Stimulated activated CD8-positive, alpha-beta memory T cell treated with anti-CD3 and anti-CD28 coated beads, Interleukin-7, amount 100 ng/mL, for 24 hours (primary cell): ENCODE measurements around the gene CHSY1.
"Not testable (repeated sequence)": the region's sequence is repeated elsewhere in the genome, so short reads cannot be mapped to it uniquely, and the experiment has no call there.

ENCODE experiments used
- DNase-seq: peaks from one replicate; pipeline ENCODE4 v3.0.0-alpha.2; 2020; ENCODE audit warnings: low read depth

CHSY1 gene

DNA sequence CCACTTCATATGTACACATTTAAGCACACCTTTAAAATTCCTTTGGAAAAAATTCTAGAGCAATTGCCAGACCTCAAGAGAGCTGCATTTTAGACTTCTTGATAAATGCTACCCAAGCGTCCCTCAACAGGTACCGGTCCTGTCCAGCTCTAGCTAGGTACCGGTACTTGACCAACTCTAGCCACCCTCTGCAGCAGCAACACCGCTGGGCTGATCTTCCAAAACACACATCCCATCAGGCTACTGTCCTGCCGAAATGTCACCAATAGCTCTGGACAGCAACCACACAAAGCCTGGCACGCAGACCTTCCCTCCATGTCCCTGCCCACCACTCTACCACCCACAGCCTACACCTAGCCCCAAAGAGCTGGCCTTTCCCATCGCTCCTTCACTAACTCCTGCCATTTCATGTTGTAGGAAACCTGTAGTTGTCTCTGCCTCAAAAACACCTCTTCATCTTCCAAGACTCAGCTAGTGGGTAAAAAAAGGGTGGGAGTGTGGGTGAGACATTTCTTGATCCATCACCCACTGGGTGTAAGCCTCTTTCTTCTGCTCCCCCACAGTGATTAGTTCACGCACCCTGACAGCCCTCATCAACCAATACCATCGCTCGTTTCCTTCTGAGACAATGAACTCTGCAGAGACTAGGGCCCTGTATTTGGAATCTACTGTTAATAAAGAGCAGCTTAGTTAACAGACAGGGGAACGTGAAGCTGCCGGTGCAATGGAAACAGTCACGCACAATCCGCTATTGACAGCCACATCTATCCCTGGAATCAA is 6.8 kb downstream of the CHSY1 start:
- no peak for DNase-seq

DNA sequence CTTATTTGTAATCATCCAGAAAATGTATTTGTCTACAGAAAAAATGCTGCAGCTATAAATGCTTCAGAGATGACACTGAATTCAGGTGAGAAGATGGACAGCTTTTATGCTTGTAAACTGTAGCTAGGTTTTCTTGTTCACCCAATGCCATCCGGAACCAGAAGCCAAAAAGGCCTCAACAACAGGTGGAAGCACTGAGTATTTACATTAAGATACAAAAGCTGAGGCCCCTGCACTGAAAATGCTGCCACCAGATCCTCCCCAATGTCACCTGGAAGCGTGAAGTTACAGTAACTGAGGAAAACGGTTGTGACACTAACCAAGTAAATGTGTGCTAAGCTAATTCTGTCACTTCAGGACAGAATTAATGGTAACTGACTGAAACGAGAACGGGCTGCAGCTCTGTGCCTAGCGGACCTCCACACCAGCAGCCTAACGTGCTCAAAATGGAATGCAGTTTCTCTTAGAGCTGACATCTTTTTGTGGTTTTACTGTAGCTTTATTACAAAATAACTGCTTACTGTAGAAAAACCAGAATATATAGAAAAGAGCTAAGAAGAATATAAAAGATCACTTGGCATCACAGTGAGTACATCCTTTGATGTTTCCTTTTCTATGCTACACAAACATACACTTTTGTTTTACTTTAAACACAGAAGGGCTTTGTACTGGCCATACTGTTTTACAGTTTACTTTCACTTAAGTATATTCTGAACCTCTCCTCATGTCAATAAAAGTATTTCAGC is 7.6 kb downstream of the CHSY1 start:
- no peak for DNase-seq

DNA sequence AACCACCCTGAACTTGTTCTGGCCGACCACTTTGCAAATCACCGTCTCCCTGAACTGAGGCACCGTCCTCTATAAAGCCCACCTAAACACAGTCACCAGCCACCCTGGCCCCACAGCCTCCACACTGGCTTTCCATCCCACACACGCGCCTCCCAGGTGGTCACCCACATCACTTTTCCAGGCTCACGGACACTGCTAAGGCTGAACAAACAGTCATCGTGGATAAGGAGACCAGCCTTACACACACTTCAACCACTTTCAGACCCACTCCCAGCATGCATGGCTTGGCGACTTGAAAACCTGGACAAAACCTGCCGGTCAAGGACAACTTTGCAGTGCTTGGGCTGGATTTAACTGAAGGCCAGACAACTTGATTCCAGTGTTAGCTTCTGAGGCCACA is 8.4 kb downstream of the CHSY1 start:
- no peak for DNase-seq

DNA sequence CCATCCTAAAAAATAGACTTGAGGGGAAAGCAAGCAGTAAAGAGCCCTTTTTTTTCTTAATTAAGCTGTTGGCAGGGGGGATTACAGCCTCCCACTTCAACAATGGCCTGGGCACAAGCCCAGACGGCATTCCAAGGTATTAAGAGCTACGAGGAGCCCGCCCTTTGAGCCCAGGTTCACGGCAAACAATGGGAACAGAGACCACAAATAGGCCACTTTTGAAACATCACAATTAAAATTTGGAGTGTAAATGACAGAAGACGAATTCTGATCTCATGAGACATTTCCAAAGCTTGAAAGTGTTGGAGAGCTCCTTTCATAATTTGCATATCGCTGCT is 8.9 kb downstream of the CHSY1 start:
- no peak for DNase-seq

DNA sequence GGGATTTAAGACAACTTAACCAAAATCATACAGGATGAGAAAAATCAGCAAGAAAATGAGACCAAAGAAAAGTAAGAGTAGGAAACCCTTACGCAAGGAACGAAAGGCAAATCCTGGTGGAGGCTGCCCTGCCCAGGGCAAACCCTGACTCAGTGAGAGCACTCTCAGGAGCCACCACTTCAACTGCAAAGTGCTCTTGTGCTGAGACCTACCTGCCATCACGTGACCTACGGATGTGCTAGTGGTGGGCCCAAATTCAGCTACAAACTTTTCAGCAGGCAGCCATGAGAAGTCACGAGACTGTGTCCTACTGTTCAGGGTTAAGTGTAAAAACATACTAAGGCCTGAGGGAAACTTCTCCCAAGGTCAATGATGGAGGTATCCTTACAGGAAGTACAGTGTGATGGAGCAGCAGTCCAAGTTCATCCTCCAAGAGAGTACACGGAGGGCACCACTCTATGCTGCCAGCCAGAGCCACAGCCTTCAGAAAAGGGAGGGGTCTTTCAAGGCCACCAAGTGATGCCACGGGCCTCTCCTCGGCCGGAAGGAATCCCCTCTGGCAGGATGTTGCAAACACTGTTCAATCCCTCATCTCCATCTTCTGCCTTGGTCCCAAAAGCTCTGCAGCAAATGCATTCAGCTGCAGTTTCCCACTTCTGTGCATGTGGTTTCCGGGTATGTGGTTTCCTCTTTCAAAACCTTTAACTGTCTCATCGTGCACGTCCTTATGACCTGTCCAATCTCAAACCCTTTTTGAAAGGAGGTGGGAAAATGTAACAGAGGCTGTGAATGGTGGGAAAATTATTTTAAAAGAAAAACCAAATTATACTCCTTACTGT is 9.5 kb downstream of the CHSY1 start:
- DNase-seq, result no peak

DNA sequence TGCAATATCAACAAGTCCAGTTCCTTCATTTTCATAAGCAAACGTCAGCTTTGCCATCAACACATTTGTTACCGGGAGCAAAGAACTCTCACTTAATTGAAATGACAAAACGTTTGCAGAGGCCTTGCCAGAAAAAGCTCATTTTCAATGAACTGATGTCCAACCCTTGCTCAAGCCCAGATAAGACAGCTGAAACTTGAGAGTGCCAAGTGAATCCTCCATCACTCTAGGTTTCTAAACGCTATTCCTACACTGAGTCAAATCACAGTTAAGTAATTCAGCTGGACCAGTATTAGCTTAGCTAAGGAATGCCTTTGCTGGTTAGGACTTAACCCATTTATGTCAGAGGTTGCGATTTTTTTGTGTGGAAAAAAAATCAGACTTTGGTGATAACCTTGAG is 11.5 kb downstream of the CHSY1 start:
- no peak for DNase-seq

DNA sequence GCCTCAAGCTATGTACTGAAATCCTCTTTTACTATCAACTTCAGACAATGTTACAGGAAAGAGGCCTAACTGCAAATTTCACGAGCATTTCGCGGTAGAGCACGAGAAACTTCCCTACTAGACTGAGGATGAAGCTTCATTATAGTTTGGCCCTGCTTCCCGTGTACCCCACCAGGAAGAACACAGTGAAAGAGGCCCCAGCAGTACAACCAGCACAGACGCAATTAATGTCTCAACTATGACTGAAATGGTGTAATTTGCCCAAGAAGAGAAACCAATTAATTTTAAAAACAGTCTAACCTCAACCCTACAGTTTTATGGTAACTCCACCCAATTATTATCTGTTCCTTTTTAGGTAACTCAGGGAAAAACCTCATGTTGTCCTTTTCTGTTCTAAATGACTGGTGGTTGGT is 12.1 kb downstream of the CHSY1 start:
- no peak for DNase-seq

DNA sequence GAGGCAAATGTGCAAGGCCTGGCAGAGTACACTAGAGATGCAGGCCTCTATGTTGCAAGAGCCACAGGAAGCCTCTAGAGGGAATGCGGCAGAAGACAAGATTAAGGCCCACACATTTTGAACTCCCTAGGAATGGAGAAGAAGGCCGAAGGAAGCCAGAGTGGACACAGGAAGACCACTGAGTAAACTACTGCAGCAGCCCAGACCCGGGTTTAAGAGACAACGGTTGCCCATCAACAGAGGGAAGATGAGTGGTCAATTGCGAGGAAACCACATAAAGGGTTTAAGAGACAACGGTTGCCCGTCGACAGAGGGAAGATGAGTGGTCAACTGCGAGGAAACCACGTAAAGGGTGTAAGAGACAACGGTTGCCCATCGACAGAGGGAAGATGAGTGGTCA is 14.6 kb downstream of the CHSY1 start:
- DNase-seq, result no peak

DNA sequence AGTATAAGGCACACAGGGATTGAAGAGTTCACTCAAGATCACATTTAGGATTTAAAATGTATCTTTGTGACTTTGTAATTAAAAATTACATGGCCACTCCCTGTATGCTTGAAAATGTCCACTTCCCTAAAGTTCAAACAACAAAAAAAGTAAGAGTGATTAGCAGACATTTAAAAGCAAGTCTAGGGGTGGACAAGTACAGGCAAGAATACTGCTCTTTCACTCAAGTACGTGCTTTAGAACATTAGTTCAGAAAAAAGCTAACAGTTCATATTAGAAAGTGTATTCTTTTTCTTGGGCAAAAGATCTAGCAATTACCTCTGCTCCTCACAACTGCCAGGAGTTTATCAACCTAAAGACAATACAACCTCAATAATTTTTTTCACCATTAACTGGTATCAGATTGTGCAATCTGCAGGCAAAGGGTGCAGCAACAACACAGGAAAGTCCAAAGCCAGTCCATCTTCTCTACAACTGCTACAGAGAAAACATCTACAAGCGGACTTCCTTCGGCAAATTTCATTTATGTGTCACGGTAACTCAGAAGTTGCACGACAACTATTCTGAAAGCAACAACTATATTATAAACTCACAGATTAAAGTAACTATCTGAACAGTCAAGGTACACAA is 18.1 kb downstream of the CHSY1 start:
- no peak for DNase-seq

DNA sequence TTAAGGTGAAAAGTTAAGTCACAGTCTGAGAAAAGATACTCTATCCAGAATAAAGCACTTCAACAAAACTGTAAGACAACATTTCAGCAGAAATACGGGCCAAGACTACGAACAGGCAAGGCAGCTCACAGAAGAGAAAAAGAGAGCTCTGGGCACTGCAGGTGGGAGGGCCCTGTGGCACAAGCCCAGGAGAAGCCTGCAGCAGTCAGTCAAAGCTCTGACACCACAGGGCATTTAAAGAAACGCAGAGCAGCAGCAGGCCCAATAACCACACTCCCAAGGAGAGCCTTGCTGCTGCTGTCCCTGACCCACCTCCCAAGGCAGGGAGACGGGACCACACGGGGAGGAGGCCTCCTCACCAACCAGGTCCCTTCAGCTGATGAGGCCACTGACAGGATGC is 19.2 kb downstream of the CHSY1 start:
- no peak for DNase-seq

DNA sequence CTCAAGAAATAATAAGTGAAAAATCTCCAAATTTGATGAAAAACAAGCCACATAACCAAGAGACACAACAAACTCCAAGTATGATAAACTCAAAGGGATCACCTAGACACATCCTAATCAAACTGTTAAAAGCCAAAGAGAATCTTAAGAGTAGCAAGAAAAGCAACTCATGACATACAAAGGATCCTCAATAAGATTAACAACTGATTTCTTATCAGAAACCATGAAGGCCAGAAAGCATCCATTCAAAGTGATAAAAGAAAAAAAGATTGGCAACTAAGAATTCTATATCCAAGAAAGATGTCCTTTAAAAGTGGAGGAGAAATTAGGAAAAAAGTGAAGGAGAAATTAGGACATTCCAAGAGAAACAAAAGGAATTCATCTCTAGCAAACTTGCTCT is 23.5 kb downstream of the CHSY1 start:
- DNase-seq, result no peak

DNA sequence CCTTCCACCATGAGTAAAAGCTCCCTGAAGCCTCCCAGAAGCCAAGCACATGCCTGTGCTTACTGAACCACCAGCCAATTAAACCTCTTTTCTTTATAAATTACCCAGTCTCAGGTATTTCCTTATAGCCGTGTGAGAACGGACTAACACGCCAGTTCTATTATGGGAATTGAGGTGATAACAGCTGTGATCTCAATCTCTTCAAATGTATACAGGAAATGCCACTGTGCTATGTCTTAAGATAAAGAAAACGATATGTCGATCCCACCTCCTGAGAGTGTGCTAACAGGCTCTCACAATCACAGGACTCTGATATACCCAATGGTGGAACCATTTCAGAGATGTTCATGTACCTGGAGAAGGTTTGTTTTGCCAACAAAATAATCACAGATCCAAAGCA is 26.2 kb downstream of the CHSY1 start:
- no peak for DNase-seq

DNA sequence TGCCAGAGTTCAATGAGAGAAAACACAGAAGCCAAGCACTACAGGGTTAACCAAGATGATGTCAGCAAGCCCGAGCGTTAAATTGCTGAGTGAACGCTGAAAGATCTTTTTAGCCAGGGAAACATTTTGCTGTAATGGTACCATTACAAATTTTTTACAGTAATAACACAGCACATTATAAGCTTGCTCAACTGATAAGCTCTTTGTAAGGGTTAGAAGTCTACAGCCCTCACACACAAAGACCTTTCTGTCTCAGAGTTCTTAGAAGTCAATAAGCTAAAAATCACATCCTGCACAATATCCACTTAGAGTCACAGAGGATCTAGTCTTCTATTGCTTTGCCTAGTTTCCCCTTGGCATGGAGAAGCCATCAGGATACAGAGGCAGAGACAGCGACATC is 29.9 kb downstream of the CHSY1 start:
- no peak for DNase-seq

DNA sequence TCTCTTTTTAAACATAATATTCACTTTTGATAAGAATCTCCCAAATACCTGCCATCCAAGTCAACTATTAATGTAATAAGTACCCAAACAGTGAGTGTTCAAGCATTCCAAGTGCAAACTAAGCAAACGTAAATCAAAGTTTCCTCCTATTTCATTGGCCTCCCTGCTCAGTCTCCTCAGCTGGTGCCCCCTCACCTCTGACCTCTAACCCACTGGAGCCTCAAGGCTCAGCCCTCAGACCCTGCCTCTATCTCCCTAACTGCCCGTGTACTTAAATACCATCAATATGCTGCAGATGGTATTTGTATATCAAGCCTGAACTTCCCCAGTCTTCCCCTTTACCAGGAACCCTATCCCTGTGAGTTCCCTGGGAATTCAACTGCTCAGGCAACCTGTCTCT is 31.8 kb downstream of the CHSY1 start:
- DNase-seq, result no peak

DNA sequence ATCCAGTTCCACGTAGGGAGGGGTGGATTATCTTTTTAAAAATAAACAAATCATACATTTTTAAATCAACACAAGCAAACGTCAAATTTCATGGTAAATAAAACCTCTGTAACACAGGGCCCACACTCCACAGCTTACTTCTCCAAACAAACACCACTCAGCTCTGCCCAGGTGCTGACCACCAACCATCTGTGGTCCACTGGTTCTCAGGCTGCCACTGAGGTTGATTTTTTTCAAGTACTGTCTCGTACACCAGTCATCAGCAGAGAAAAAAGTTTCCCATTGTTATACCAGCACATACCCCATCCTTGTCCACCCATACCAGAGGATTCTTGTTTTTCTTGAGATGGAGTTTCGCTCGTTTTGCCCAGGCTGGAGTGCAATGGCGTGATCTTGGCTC is 32.4 kb downstream of the CHSY1 start:
- DNase-seq, result no peak

DNA sequence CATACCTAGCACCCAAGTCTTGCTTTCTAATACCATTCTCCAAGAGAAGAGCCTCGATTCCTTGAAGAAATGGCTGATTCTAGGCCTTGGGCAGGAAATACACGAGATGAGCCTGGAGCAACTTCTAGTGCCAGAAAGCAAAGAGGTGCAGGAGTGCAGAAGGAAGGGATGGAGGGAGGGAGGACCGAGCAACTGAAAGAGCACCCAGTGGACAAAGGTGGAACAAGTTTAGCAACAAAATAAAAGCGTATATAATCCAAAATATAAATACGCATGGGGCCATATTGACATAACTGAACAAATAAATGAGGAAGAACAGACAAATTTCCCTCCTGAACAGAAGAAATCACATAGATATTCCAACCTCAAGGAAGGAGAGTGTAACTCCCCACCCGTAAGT is 34.4 kb downstream of the CHSY1 start:
- DNase-seq, result no peak

DNA sequence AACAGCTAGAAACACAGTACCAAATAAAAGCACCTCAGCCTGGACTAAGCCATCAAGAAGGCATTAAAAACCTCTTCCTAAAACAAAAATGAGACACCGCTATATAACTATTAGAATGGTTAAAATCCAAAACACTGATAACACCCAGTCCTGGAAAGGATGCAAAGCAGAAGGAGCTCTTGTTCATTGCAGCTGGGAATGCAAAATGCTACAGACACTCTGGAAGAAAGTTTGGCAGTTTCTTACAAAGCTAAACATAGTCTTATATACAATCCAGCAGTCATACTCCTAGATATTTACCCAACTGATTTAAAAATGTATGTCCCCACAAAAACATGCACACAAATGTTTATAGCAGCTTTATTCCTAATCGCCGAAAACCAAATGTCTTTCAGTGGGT is 35.7 kb downstream of the CHSY1 start:
- DNase-seq, result no peak

DNA sequence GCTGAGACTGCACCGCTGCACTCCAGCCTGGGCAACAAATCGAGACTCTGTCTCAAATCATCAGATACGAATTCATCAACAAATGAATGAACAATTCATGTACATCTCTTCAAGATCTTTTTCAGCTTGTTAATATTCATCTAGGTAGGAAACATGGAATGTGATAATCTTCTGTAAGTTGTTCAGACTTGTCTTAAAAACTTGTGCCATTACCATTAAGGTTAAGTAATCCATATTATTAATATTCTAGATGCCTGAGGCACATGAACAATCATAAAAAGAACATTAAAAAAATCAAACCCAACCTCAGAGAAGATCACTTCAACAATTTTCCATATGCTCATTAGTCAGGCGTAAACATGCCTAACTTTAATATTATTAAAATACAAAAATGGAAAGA is 36.2 kb downstream of the CHSY1 start:
- DNase-seq, result no peak

DNA sequence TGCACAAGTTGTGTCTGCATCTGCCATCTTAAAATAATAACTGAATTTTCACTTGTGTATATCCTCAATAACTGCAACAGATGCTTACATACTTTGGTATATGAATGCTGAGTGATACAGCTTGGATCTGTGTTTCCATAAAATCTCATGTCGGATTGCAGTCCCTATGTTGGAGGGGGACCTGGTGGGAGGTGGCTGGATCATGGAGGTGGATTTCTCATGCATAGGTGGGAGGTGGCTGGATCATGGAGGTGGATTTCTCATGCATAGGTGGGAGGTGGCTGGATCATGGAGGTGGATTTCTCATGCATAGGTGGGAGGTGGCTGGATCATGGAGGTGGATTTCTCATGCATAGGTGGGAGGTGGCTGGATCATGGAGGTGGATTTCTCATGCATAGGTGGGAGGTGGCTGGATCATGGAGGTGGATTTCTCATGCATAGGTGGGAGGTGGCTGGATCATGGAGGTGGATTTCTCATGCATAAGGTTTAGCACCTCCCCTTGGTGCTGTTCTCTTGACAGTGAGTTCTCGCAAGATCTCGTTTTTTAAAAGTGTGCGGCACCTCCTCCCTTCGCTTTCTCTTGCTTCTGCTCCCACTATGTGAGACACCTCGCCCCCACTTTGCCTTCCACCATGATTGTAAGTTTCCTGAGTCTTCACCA is 37.3 kb downstream of the CHSY1 start:
- DNase-seq, result not testable (repeated sequence)

DNA sequence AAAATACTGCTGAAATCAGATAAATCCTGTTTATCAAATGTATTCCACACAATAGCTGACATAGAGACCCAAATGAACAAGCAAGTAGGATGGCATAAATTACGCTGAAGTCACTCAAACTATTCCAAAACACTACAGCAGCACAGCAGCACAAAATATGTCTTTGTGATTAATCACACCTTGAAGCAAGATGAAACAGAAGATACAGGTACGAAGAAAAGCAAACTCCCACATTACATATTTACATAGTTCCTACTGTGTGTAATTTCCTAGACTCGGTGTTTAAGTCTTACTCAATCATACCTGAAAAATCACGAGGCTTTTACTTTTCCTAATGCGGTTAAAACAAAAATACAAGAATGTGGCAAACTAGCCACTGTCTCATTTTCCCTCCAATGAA is 38.3 kb downstream of the CHSY1 start:
- DNase-seq, result no peak

DNA sequence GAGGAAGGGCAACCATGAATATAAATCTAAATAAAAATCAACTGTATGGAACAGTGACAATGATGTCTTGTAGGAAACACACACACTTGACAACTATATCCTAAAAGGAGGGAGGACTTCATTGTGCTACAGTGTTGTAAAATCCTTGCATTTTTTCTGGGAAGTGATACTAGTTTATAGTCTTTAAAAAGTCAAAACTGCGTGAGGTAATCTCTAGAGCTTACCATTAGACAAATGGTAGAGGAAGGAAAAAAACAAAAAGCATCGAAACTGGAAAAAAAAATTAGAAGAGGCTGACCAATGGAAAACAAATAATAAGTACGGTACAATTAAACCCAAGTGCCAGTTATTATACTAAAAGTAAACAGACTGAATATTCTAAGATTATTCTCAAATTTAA is 38.7 kb downstream of the CHSY1 start:
- DNase-seq, result no peak

DNA sequence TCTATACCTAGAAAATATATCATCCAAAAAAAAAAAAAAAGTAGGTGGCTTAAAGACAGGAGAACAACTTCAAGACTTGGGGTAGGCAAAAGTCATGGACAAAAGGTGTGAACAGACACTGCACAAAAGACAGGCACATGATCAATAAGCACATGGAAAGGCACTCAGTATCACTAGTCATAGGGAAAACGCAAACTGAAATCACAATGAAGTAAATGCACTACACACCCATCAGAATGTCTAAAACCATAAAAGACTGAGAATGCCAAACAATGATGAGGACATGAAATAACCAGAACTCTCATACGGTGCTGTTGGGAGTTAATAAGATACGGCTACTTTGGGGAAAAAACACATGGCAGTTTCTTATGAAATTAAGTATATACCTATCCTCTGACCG is 40.0 kb downstream of the CHSY1 start:
- DNase-seq, result no peak
